Osteoblast (primary cell): ENCODE data around the gene SLC11A1. TPM values are rescaled to one million over a fixed set of nuclear protein-coding genes. Genes with fewer than 3 reads are reported as not detected.

Experiments
- DNase-seq: peaks from one replicate; pipeline ENCODE4 v3.0.0; 2011; ENCODE audit warnings: low spot score, mixed read lengths; ENCODE audit not compliant: insufficient read length; ENCODE audit errors: missing footprints
- H2AFZ ChIP-seq: 2 replicates; pipeline ENCODE4 v1.6.0; 2011; ENCODE audit warnings: mild to moderate bottlenecking, low read length
- H3K27ac ChIP-seq: 2 replicates; pipeline ENCODE4 v1.5.1; 2011; ENCODE audit warnings: mild to moderate bottlenecking, low read depth, low read length, moderate library complexity
- H3K27me3 ChIP-seq: 2 replicates; pipeline ENCODE4 v1.6.0; 2012; ENCODE audit warnings: mild to moderate bottlenecking, control low read depth, inconsistent platforms, low read length, moderate library complexity; ENCODE audit not compliant: insufficient read depth
- H3K36me3 ChIP-seq: 2 replicates; pipeline ENCODE4 v1.5.1; 2011; ENCODE audit warnings: mild to moderate bottlenecking, low read length, control low read depth, moderate library complexity; ENCODE audit not compliant: insufficient read depth
- H3K4me1 ChIP-seq: 2 replicates; pipeline ENCODE4 v1.5.1; 2011; ENCODE audit warnings: mild to moderate bottlenecking, low read length, control low read depth, moderate library complexity; ENCODE audit not compliant: insufficient read depth
- H3K4me2 ChIP-seq: 2 replicates; pipeline ENCODE4 v1.6.0; 2011; ENCODE audit warnings: mild to moderate bottlenecking, low read length; ENCODE audit not compliant: insufficient read depth
- H3K4me3 ChIP-seq: fragments of 200-600 bp; sonication (generic); 3 replicates; pipeline ENCODE4 v1.5.1; 2012; ENCODE audit warnings: mild to moderate bottlenecking, low read length, inconsistent platforms; ENCODE audit not compliant: insufficient read depth
- H3K79me2 ChIP-seq: 2 replicates; pipeline ENCODE4 v1.6.0; 2012; ENCODE audit warnings: mild to moderate bottlenecking, low read length, control low read depth, inconsistent platforms; ENCODE audit not compliant: insufficient read depth
- H3K9me3 ChIP-seq: 2 replicates; pipeline ENCODE4 v1.5.1; 2011; ENCODE audit warnings: low read depth, low read length, control low read depth
- H4K20me1 ChIP-seq: 2 replicates; pipeline ENCODE4 v1.6.0; 2012; ENCODE audit warnings: mild to moderate bottlenecking, low read length, control low read depth; ENCODE audit not compliant: insufficient read depth
- total RNA-seq: library from RNA; depleted of rRNA; stranded (reverse); fragments of >200 nt; gene quantifications from 2 replicates; pipeline ENCODE4 v1.2.3, GENCODE V29; 2012
- TF ChIP-seq, protein P1 (sequence below): IDR thresholded peaks from 2 replicates; pipeline ENCODE4 v1.5.1; 2011; ENCODE audit warnings: mild to moderate bottlenecking, low read depth, low read length, moderate library complexity; ENCODE audit errors: extremely low read depth

The SLC11A1 gene
- total RNA-seq, 1 donor: 0.36 TPM

DNA sequence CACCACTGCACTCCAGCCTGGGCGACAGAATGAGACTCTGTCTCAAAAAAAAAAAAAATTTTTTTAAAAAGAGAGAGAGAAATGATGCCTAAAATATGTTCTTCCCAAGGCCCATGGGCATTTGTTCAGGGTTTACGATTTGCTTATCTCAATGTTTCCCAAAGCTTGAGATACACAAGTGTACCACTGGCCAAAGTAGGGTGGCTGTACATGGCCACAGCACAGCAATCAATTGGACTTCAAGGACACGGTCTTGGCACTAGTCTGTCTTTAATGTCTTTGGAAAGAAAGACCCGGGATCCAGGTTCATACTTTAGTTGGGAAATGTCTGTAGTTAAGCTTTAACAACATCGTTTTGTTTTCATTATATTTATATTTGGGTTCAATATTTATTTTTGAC lies 34.9 kb upstream of the SLC11A1 start:
- TF ChIP-seq, protein P1, sequence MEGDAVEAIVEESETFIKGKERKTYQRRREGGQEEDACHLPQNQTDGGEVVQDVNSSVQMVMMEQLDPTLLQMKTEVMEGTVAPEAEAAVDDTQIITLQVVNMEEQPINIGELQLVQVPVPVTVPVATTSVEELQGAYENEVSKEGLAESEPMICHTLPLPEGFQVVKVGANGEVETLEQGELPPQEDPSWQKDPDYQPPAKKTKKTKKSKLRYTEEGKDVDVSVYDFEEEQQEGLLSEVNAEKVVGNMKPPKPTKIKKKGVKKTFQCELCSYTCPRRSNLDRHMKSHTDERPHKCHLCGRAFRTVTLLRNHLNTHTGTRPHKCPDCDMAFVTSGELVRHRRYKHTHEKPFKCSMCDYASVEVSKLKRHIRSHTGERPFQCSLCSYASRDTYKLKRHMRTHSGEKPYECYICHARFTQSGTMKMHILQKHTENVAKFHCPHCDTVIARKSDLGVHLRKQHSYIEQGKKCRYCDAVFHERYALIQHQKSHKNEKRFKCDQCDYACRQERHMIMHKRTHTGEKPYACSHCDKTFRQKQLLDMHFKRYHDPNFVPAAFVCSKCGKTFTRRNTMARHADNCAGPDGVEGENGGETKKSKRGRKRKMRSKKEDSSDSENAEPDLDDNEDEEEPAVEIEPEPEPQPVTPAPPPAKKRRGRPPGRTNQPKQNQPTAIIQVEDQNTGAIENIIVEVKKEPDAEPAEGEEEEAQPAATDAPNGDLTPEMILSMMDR: no peak
- no peak overlapping the region for H3K4me2 ChIP-seq
- no peaks in the 10 kb centered on the region for H3K36me3 ChIP-seq
- H2AFZ ChIP-seq: no peak overlapping the region
- H3K79me2 ChIP-seq: no peaks in the 10 kb centered on the region
- no peak overlapping the region for H3K27ac ChIP-seq
- H3K27me3 ChIP-seq: no peaks in the 10 kb centered on the region
- peak; percentile 6 for DNase-seq
- H3K4me3 ChIP-seq: no peak overlapping the region
- H4K20me1 ChIP-seq: peaks cover 6% of the 10 kb centered on the region
- peaks cover 17% of the 10 kb centered on the region for H3K4me1 ChIP-seq
- peaks cover 5% of the 10 kb centered on the region for H3K9me3 ChIP-seq

DNA sequence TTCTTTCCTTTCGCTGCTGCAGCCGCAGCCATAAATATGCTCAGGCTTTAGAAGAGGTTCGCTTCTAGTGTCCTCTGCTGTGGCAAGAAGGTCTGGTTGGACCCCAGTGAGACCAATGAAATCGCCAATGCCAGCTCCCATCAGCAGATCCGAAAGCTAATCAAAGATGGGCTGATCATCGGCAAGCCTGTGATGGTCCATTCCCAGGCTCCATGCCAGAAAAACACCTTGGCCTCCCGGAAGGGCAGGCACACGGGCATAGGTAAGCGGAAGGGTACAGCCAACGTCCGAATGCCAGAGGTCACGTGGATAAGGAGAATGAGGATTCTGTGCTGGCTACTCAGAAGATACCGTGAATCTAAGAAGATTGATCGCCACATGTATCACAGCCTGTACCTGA lies 28.0 kb upstream of the SLC11A1 start:
- no peak overlapping the region for H2AFZ ChIP-seq
- no peak overlapping the region for H3K27ac ChIP-seq
- H3K4me1 ChIP-seq: no peaks in the 10 kb centered on the region
- no peaks in the 10 kb centered on the region for H4K20me1 ChIP-seq
- H3K27me3 ChIP-seq: no peaks in the 10 kb centered on the region
- no peak for DNase-seq
- no peaks in the 10 kb centered on the region for H3K36me3 ChIP-seq
- no peak overlapping the region for H3K4me2 ChIP-seq
- H3K79me2 ChIP-seq: no peaks in the 10 kb centered on the region
- no peak overlapping the region for H3K4me3 ChIP-seq
- TF ChIP-seq, protein P1: no peak
- peaks cover 5% of the 10 kb centered on the region for H3K9me3 ChIP-seq

DNA sequence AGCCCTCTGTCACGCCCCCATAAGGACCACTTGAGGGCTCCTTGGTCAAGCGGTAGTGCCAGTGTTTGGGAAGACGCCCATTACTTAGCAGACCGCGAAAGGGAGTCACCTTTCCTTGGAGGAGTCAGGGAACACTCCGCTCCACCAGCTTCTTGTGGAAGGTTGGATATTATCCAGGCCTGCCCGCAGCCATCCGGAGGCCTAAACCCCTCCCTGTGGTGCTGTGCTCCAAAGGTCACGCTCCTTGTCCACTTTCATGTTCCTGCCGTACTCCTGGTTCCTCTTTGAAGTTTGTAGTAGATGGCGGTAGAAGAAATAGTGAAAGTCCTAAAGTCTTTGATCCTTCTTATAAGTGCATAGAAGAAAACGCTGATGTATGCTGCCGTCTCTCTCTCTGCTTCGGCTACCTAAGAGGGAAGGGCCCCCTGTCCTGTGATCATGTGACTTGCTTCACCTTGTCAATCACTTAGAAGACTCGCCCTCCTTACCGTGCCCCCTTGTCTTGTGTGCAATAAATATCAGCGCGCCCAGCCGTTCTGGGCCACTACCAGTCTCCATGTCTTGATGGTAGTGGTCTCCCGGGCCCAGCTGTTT lies 27.1 kb upstream of the SLC11A1 start:
- Histone ChIP-seq H3K79me2 (no peaks in the 10 kb centered on the region), H4K20me1 (no peaks in the 10 kb centered on the region), H3K4me1 (no peaks in the 10 kb centered on the region), H3K4me2 (no peak overlapping the region), H3K36me3 (no peaks in the 10 kb centered on the region), H2AFZ (no peak overlapping the region), H3K9me3 (peaks cover 5% of the 10 kb centered on the region), H3K27ac (no peak overlapping the region), H3K27me3 (no peaks in the 10 kb centered on the region), H3K4me3 (no peak overlapping the region)
- TF ChIP-seq, protein P1: no peak
- no peak for DNase-seq

DNA sequence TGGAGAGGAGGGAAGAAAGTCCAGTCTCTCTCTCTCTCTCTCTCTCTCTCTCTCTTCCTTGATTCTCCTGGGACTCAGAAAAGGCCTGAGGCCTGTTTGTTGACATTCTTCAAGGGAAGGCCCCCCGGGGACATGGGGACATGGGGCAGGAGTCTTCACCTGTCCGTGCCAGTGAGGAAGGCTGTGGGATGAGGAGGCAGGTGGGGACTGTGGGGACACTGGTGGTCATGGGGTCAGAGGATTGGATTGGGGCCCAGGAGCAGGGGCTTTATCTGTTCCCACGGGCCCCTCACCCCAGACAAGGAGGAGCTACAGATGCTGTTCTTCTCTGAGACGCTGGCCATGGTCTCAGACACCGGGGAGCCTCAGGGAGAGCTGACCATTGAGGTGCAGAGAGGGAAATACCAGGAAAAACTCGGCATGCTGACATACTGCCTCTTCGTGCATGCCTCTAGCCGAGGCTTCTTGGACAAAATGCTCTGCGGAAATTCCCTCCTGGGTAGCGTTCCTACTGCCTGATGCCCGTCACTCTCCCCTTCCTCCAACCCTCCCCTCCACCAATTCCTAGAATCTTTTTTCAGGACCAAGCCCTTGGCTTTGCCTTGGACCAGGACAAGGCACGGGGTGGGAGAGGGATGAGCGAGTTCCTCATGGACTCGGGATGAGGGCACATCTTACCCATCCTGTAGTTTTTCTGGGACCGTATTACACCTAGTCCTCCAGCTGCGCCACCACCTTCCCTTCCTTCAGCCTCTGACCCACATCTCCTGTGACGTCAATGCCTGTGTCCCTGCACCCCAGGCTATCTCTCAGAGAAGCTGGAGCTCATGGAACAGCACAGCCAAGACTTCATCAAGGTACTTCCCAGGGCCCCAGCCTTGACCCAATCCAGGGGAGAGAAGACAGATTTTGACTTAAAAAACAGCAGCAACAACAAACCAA lies 24.6 kb upstream of the SLC11A1 start:
- peak; percentile 79 for DNase-seq
- no peaks in the 10 kb centered on the region for H3K79me2 ChIP-seq
- H3K36me3 ChIP-seq: no peaks in the 10 kb centered on the region
- H3K27ac ChIP-seq: no peak overlapping the region
- H3K4me3 ChIP-seq: no peak overlapping the region
- no peak overlapping the region for H2AFZ ChIP-seq
- no peaks in the 10 kb centered on the region for H3K9me3 ChIP-seq
- H4K20me1 ChIP-seq: no peaks in the 10 kb centered on the region
- H3K4me1 ChIP-seq: no peaks in the 10 kb centered on the region
- H3K27me3 ChIP-seq: no peaks in the 10 kb centered on the region
- TF ChIP-seq, protein P1: no peak
- no peak overlapping the region for H3K4me2 ChIP-seq
